Loucy (cell line): Measurements from ENCODE around the gene TEX52.

ENCODE experiments used
- CTCF ChIP-seq: fragments of 200-600 bp; sonication (generic); conservative IDR thresholded peaks from 2 replicates; pipeline ENCODE4 v1.5.1; 2014; ENCODE audit warnings: mild to moderate bottlenecking, antibody characterized with exemption, low read length
- EZH2phosphoT487 ChIP-seq: fragments of 200-600 bp; IDR thresholded peaks from 2 replicates; pipeline ENCODE4 v1.6.1; 2018; ENCODE audit warnings: antibody characterized with exemption, mild to moderate bottlenecking, moderate library complexity, borderline replicate concordance

- no peak for TF ChIP-seq CTCF
- TF ChIP-seq EZH2phosphoT487: no peak
Observed at GRCh38 chr12:2804393-2805142, 52.3 kb downstream of the TEX52 start.
